ENCODE results near the gene DCK. TPM values are rescaled to one million over a fixed set of nuclear protein-coding genes. Genes with fewer than 3 reads are reported as not detected.
"Not testable (repeated sequence)": the region's sequence is repeated elsewhere in the genome, so short reads cannot be mapped to it uniquely, and the experiment has no call there.

The DCK gene
- total RNA-seq, 1 experiment from 2014 or later, result 11.8 TPM

GRCh38 chr4:71052716-71053115 lies 59.3 kb downstream of the DCK start:
- Histone ChIP-seq H2AFZ (no peak overlapping the region), H3K79me2 (ENCODE audit: low read depth) (no peaks in the 10 kb centered on the region), H3K4me2 (no peak overlapping the region), H3K9me3 (ENCODE audit: insufficient read depth, low read depth) (no peaks in the 10 kb centered on the region), H3K27ac (no peak overlapping the region), H3K36me3 (ENCODE audit: low read depth) (no peaks in the 10 kb centered on the region), H3K27me3 (ENCODE audit: insufficient read depth, low read depth) (no peaks in the 10 kb centered on the region), H3K4me1 (replicated peaks; ENCODE audit: insufficient read depth) (no peaks in the 10 kb centered on the region), H3F3A (ENCODE audit: insufficient read depth, low read depth) (no peaks in the 10 kb centered on the region), H3K9me2 (ENCODE audit: insufficient read depth) (no peaks in the 10 kb centered on the region), H4K20me1 (ENCODE audit: insufficient read depth) (no peaks in the 10 kb centered on the region), H3K4me3 (no peak overlapping the region)
- no TSS peak for BruUV-seq (replicated peaks)
- TF ChIP-seq EZH2 (IDR thresholded peaks at IDR 0.05; ENCODE audit: low read depth) (no peak), CTCF (conservative IDR thresholded peaks at IDR 0.05) (no peak)
- intact Hi-C loops (cut with micrococcal nuclease; ENCODE audit: unreplicated experiment), result loop anchor here (5.0 kb wide), 1 partner anchor 660 kb away; no protein-coding TSS in a partner anchor
- CTCF ChIA-PET, result no interaction called here
- DNase-seq, result no peak
- POLR2A ChIA-PET (ENCODE audit: unreplicated experiment), result no interaction called here

- H3K4me3 ChIP-seq; DNase-seq; H4K20me1 ChIP-seq (ENCODE audit: insufficient read depth); H3K36me3 ChIP-seq (ENCODE audit: low read depth); BruUV-seq (replicated peaks); H3K4me2 ChIP-seq; CTCF ChIA-PET; H3K9me2 ChIP-seq (ENCODE audit: insufficient read depth); H3K4me1 ChIP-seq (replicated peaks; ENCODE audit: insufficient read depth); H3K27me3 ChIP-seq (ENCODE audit: insufficient read depth, low read depth); H3F3A ChIP-seq (ENCODE audit: insufficient read depth, low read depth); POLR2A ChIA-PET (ENCODE audit: unreplicated experiment); H3K9me3 ChIP-seq (ENCODE audit: insufficient read depth, low read depth); H2AFZ ChIP-seq; H3K79me2 ChIP-seq (ENCODE audit: low read depth); H3K27ac ChIP-seq: not testable (repeated sequence)
- intact Hi-C loops (cut with micrococcal nuclease; ENCODE audit: unreplicated experiment), result loop anchor here (5.0 kb wide), 1 partner anchor 659 kb away; no protein-coding TSS in a partner anchor
These were observed 60.2 kb downstream of the DCK start for GRCh38 chr4:71053613-71054012.

GRCh38 chr4:71059573-71059972 lies 66.1 kb downstream of the DCK start:
- BruUV-seq (replicated peaks); POLR2A ChIA-PET (ENCODE audit: unreplicated experiment): not testable (repeated sequence)

GRCh38 chr4:71062436-71062835 lies 69.0 kb downstream of the DCK start:
- BruUV-seq (replicated peaks), result no TSS peak
- no peaks in the 10 kb centered on the region for H4K20me1 ChIP-seq (ENCODE audit: insufficient read depth)
- H3K27ac ChIP-seq, result no peak overlapping the region
- H2AFZ ChIP-seq, result no peak overlapping the region
- no peak for TF ChIP-seq CTCF (conservative IDR thresholded peaks at IDR 0.05)
- TF ChIP-seq EZH2 (IDR thresholded peaks at IDR 0.05; ENCODE audit: low read depth), result no peak
- no peaks in the 10 kb centered on the region for H3K27me3 ChIP-seq (ENCODE audit: insufficient read depth, low read depth)
- no peak overlapping the region for H3K4me3 ChIP-seq
- ChIA-PET CTCF (no interaction called here), POLR2A (ENCODE audit: unreplicated experiment) (no interaction called here)
- intact Hi-C loops (cut with micrococcal nuclease; ENCODE audit: unreplicated experiment), result no loop called here
- no peak for DNase-seq
- no peaks in the 10 kb centered on the region for H3K4me1 ChIP-seq (replicated peaks; ENCODE audit: insufficient read depth)
- no peaks in the 10 kb centered on the region for H3K9me2 ChIP-seq (ENCODE audit: insufficient read depth)
- no peaks in the 10 kb centered on the region for H3K79me2 ChIP-seq (ENCODE audit: low read depth)
- no peaks in the 10 kb centered on the region for H3K9me3 ChIP-seq (ENCODE audit: insufficient read depth, low read depth)
- no peak overlapping the region for H3K4me2 ChIP-seq
- H3K36me3 ChIP-seq (ENCODE audit: low read depth), result no peaks in the 10 kb centered on the region
- H3F3A ChIP-seq (ENCODE audit: insufficient read depth, low read depth), result no peaks in the 10 kb centered on the region

More at GRCh38 chr4:71059573-71059972, 66.1 kb downstream of the DCK start:
- H3F3A ChIP-seq (ENCODE audit: insufficient read depth, low read depth); H3K9me2 ChIP-seq (ENCODE audit: insufficient read depth); DNase-seq; H2AFZ ChIP-seq; CTCF ChIA-PET; H3K79me2 ChIP-seq (ENCODE audit: low read depth); H3K4me2 ChIP-seq; H3K27ac ChIP-seq; H3K27me3 ChIP-seq (ENCODE audit: insufficient read depth, low read depth); H3K9me3 ChIP-seq (ENCODE audit: insufficient read depth, low read depth); H3K4me1 ChIP-seq (replicated peaks; ENCODE audit: insufficient read depth); H3K4me3 ChIP-seq; intact Hi-C loops (cut with micrococcal nuclease; ENCODE audit: unreplicated experiment); H3K36me3 ChIP-seq (ENCODE audit: low read depth); H4K20me1 ChIP-seq (ENCODE audit: insufficient read depth): not testable (repeated sequence)

Measured in PC-9 (cell line).